Measurements from ENCODE around the gene NADSYN1.

DNA sequence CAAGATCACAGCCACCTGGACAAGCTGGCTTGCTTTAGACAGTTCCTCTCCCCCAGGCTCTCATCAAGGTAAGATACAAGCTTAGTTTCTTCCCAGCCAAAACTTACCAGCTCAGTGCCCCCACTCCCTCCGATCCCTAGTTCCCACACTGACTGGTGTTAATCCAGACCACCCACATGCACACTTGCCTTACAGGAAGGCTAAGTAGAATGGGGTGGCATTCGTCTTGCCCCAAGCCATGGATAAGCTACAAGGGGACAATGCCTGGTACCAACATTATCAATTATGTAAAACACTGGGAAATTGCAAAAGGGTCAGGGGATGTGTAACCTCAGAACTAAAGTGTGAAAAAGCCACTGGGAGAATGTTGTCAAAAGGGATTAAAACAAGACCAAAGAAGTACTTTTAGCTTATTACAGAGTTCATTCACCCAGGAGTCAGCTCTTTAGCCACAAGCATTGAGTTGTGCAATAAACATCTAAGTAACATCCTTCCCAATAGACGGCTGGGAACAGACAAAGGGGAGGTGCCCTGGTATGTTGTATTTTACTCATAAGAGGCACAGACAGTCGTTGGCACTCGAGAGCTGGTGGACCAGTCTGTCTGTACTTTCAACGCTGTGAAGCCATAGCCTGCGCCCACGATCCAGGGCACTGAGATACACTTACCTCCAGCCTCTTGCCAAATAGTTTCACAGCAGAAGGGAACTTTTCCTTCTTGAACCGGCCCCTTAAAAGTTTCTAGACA is 5.9 kb upstream of the NADSYN1 start:
- TF ChIP-seq, protein P1, sequence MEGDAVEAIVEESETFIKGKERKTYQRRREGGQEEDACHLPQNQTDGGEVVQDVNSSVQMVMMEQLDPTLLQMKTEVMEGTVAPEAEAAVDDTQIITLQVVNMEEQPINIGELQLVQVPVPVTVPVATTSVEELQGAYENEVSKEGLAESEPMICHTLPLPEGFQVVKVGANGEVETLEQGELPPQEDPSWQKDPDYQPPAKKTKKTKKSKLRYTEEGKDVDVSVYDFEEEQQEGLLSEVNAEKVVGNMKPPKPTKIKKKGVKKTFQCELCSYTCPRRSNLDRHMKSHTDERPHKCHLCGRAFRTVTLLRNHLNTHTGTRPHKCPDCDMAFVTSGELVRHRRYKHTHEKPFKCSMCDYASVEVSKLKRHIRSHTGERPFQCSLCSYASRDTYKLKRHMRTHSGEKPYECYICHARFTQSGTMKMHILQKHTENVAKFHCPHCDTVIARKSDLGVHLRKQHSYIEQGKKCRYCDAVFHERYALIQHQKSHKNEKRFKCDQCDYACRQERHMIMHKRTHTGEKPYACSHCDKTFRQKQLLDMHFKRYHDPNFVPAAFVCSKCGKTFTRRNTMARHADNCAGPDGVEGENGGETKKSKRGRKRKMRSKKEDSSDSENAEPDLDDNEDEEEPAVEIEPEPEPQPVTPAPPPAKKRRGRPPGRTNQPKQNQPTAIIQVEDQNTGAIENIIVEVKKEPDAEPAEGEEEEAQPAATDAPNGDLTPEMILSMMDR (IDR thresholded peaks at IDR 0.05): no peak
- TF ChIP-seq POLR2AphosphoS5 (IDR thresholded peaks at IDR 0.05) (no peak), EP300 (IDR thresholded peaks at IDR 0.05) (no peak), POLR2A (IDR thresholded peaks at IDR 0.05) (no peak)

Data from gastroesophageal sphincter (tissue), 3 donors.